ENCODE measurements around the gene EEF1AKMT4.

- TF ChIP-seq CTCF (IDR thresholded peaks at IDR 0.05): no peak
- no peak for TF ChIP-seq POLR2A (IDR thresholded peaks at IDR 0.05)
Observed at GRCh38 chr3:184275381-184275701, 25.9 kb downstream of the EEF1AKMT4 start.
